B cell (primary cell): ENCODE results near the gene DSCAML1. TPM values are rescaled to one million over a fixed set of nuclear protein-coding genes. Genes with fewer than 3 reads are reported as not detected.

ENCODE experiments used
- ATAC-seq: fragments of 200-7000 bp; cut with Tn5 transposase; one replicate; pipeline ENCODE4 v1.10.0; 2021; ENCODE audit warnings: low read depth, mild to moderate bottlenecking, moderate number of reproducible peaks, moderate library complexity
- CTCF ChIA-PET: fragments of 350-600 bp; sonication (Branson Sonifier 250); formaldehyde crosslinking; loops from one replicate; lab custom pipeline; 2021; ENCODE audit warnings: antibody characterized with exemption, inconsistent platforms; lab: Charles Lee
- POLR2A ChIA-PET: fragments of 350-600 bp; sonication (Branson Sonifier 250); formaldehyde crosslinking; loops from one replicate; lab custom pipeline; 2021; ENCODE audit warnings: antibody characterized with exemption; lab: Charles Lee
- DNase-seq: peaks from one replicate; pipeline ENCODE4 v3.0.0; 2013
- H2AFZ ChIP-seq: 2 replicates; pipeline ENCODE4 v1.6.1; 2012; ENCODE audit warnings: mild to moderate bottlenecking, low read depth, low read length; ENCODE audit not compliant: insufficient read depth, poor library complexity, severe bottlenecking
- H3K27ac ChIP-seq, 2 donors: 1 replicate in 1 of 2; 2 replicates in 1 of 2; pipeline ENCODE4 v1.5.1; 2012 to 2013; ENCODE audit warnings: low read length in 2 of 2, mild to moderate bottlenecking in 2 of 2, moderate library complexity in 1 of 2
- H3K27me3 ChIP-seq, 4 experiments: fragments of 200-600 bp in 1 of 4; sonication (generic) in 1 of 4; replicated peaks in 1 of 4; 1 replicate in 2 of 4; 2 replicates in 2 of 4; pipeline versions ENCODE4 v1.6.1 to v1.7.0; 2013 to 2016; ENCODE audit warnings: low read length in 3 of 4, mild to moderate bottlenecking in 2 of 4, mixed read lengths in 1 of 4, moderate library complexity in 1 of 4; ENCODE audit not compliant: insufficient read depth in 4 of 4, control insufficient read depth in 3 of 4; ENCODE audit errors: control extremely low read depth in 1 of 4
- H3K36me3 ChIP-seq, 2 experiments: replicated peaks in 1 of 2; 1 replicate in 1 of 2; 2 replicates in 1 of 2; pipeline versions ENCODE4 v1.6.1 to v1.7.1; 2013; ENCODE audit warnings: low read length in 1 of 2; ENCODE audit not compliant: insufficient read depth in 2 of 2, control insufficient read depth in 1 of 2; ENCODE audit errors: control extremely low read depth in 1 of 2, extremely low read depth in 1 of 2
- H3K4me1 ChIP-seq, 2 donors: fragments of 200-600 bp in 1 of 2; sonication (generic) in 1 of 2; 1 replicate in 1 of 2; 2 replicates in 1 of 2; pipeline versions ENCODE4 v1.5.1 to v1.6.1; 2013 to 2017; ENCODE audit warnings: low read length in 2 of 2; ENCODE audit not compliant: control insufficient read depth in 2 of 2, insufficient read depth in 2 of 2
- H3K4me2 ChIP-seq: replicated peaks from 2 replicates; pipeline ENCODE3; 2012; ENCODE audit warnings: mild to moderate bottlenecking, low read depth, low read length; ENCODE audit not compliant: poor library complexity, severe bottlenecking
- H3K4me3 ChIP-seq, 5 experiments: fragments of 200-600 bp in 1 of 5; sonication (generic) in 1 of 5; 1 replicate in 3 of 5; 2 replicates in 2 of 5; pipeline versions ENCODE4 v1.5.1 to v1.7.0; 2011 to 2016; ENCODE audit warnings: low read length in 4 of 5, mild to moderate bottlenecking in 4 of 5, low read depth in 2 of 5, control low read depth in 1 of 5, moderate library complexity in 1 of 5; ENCODE audit not compliant: insufficient read depth in 1 of 5; ENCODE audit errors: control extremely low read depth in 1 of 5, extremely low read depth in 1 of 5
- H3K79me2 ChIP-seq: fragments of 200-600 bp; sonication (generic); one replicate; pipeline ENCODE4 v1.6.0; 2016; ENCODE audit warnings: low read length; ENCODE audit not compliant: control insufficient read depth, insufficient read depth
- H3K9ac ChIP-seq: fragments of 200-600 bp; sonication (generic); 2 replicates; pipeline ENCODE4 v1.6.1; 2017; ENCODE audit warnings: mild to moderate bottlenecking, low read length, moderate library complexity
- H3K9me3 ChIP-seq, 3 donors: one replicate each; pipeline versions ENCODE4 v1.6.1 to v1.7.1; 2013; ENCODE audit warnings: low read length in 2 of 3; ENCODE audit not compliant: control insufficient read depth in 2 of 3, insufficient read depth in 1 of 3; ENCODE audit errors: control extremely low read depth in 1 of 3
- H4K20me1 ChIP-seq: 2 replicates; pipeline ENCODE4 v1.6.0; 2012; ENCODE audit warnings: mild to moderate bottlenecking, low read length; ENCODE audit not compliant: insufficient read depth, control insufficient read depth, poor library complexity, severe bottlenecking
- H3K27ac Mint-ChIP-seq: one replicate; pipeline ENCODE4 v1.8.0; 2021; ENCODE audit warnings: mixed read lengths
- H3K27me3 Mint-ChIP-seq: one replicate; pipeline ENCODE4 v1.8.0; 2021; ENCODE audit warnings: mixed read lengths
- H3K4me1 Mint-ChIP-seq: one replicate; pipeline ENCODE4 v1.8.0; 2021; ENCODE audit warnings: mixed read lengths
- H3K4me3 Mint-ChIP-seq: one replicate; pipeline ENCODE4 v1.8.0; 2021; ENCODE audit warnings: mixed read lengths
- H3K9me3 Mint-ChIP-seq: one replicate; pipeline ENCODE4 v1.8.0; 2022; ENCODE audit warnings: mixed read lengths; ENCODE audit not compliant: insufficient read depth
- EZH2 ChIP-seq: IDR thresholded peaks from 2 replicates; pipeline ENCODE4 v1.6.1; 2012; ENCODE audit warnings: borderline replicate concordance, low read depth, mild to moderate bottlenecking, moderate library complexity, low read length; ENCODE audit not compliant: insufficient read depth, poor library complexity, severe bottlenecking
- WGBS: methylation state at CpG from one replicate; pipeline ENCODE4 v1.1.5; 2013; ENCODE audit warnings: missing lambda C conversion rate; ENCODE audit not compliant: insufficient coverage; 5-methylcytosine and 5-hydroxymethylcytosine counted together
- intact Hi-C: fragments of 100-400 bp; cut with micrococcal nuclease; formaldehyde crosslinking; loops from one replicate; pipeline ENCODE4 v1.10.0; 2022
- polyA plus RNA-seq: library from polyadenylated mRNA; depleted of rRNA; stranded (reverse); fragments of >200 nt; gene quantifications from 2 replicates; pipeline ENCODE4 v1.2.3, GENCODE V29; 2012
- total RNA-seq, 2 donors: library from RNA; stranded (reverse); fragments of 120-200 nt in 1 of 2; gene quantifications; 1 replicate in 1 of 2; 2 replicates in 1 of 2; pipeline versions ENCODE4 v1.2.3 to v1.2.4, GENCODE V29; 2013 to 2022
- TF ChIP-seq, protein P1 (sequence below): fragments of 200-600 bp; IDR thresholded peaks from one replicate; pipeline ENCODE4 v1.8.0; 2022; ENCODE audit warnings: antibody characterized with exemption, mild to moderate bottlenecking

The DSCAML1 gene
- total and polyA plus RNA-seq, 2 donors (not counting 1 experiment from before 2014, with no cell fraction given): 1.2 to 6.2 TPM

GRCh38 chr11:117803896-117804295, 6.9 kb upstream of the DSCAML1 start:
- no peak overlapping the region for H3K4me2 ChIP-seq
- TF ChIP-seq EZH2: no peak
- TF ChIP-seq, protein P1, sequence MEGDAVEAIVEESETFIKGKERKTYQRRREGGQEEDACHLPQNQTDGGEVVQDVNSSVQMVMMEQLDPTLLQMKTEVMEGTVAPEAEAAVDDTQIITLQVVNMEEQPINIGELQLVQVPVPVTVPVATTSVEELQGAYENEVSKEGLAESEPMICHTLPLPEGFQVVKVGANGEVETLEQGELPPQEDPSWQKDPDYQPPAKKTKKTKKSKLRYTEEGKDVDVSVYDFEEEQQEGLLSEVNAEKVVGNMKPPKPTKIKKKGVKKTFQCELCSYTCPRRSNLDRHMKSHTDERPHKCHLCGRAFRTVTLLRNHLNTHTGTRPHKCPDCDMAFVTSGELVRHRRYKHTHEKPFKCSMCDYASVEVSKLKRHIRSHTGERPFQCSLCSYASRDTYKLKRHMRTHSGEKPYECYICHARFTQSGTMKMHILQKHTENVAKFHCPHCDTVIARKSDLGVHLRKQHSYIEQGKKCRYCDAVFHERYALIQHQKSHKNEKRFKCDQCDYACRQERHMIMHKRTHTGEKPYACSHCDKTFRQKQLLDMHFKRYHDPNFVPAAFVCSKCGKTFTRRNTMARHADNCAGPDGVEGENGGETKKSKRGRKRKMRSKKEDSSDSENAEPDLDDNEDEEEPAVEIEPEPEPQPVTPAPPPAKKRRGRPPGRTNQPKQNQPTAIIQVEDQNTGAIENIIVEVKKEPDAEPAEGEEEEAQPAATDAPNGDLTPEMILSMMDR: no peak

DNA sequence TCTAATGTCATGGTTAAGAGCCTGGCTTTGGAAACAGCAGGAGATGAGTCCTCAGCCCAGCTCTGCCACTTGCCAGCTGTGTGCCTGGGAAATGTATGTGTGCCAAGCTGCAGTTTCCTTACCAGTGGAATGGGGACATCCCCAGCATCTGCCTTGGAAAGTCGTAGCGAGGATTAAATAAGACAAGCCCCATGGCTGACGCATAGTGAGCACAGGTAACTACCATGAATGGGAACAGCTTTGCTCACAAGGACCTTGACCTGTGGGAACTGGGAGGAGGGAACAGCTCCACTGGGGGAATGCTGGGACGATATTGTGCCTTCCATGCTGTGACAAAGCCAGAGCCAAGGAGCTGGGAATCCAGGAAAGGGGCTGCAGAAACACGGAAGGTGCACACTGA, 2.6 kb upstream of the DSCAML1 start:
- Histone ChIP-seq H2AFZ (no peak overlapping the region), H3K36me3 (peaks cover 0 to 3% of the 10 kb centered on the region in 2 experiments), H4K20me1 (peaks cover 9% of the 10 kb centered on the region), H3K9ac (no peak overlapping the region), H3K27ac (no peak overlapping the region), H3K4me3 (no peak overlapping the region), H3K27me3 (peaks cover 0 to 31% (median 13%) of the 10 kb centered on the region in 4 experiments), H3K79me2 (no peaks in the 10 kb centered on the region), H3K9me3 (peaks cover 0 to 12% (median 0%) of the 10 kb centered on the region in 3 donors), H3K4me1 (peaks cover 21 to 26% of the 10 kb centered on the region in 2 donors), H3K4me2 (no peak overlapping the region)
- no peak for DNase-seq
- H3K27ac Mint-ChIP-seq: no peak overlapping the region
- ChIA-PET POLR2A (no interaction called here), CTCF (interaction anchor here (0.9 to 14.3 kb wide), 4 partner anchors 8 to 371 kb away, joined by 3 to 462 read pairs (median 6); partner anchors contain the start of gene FXYD2)
- H3K9me3 Mint-ChIP-seq: no peaks in the 10 kb centered on the region
- H3K27me3 Mint-ChIP-seq: peaks cover 30% of the 10 kb centered on the region
- ATAC-seq: no peak
- intact Hi-C loops: no loop called here
- TF ChIP-seq, protein P1: no peak
- TF ChIP-seq EZH2: no peak
- 78% methylated on average over 5 of the region's 5 CpGs for WGBS
- no peak overlapping the region for H3K4me3 Mint-ChIP-seq
- H3K4me1 Mint-ChIP-seq: peaks cover 18% of the 10 kb centered on the region

More at GRCh38 chr11:117803896-117804295, 6.9 kb upstream of the DSCAML1 start:
- peaks cover 0 to 2% of the 10 kb centered on the region in 2 donors for H3K4me1 ChIP-seq
- no peak for DNase-seq
- H2AFZ ChIP-seq: no peak overlapping the region
- peaks cover 4% of the 10 kb centered on the region for H4K20me1 ChIP-seq
- CTCF ChIA-PET: interaction anchor here (0.5 to 14.3 kb wide), 4 partner anchors 18 to 394 kb away, joined by 3 to 462 read pairs (median 15); partner anchors contain the start of gene FXYD2
- H3K9ac ChIP-seq: no peak overlapping the region
- no peak overlapping the region for H3K4me3 ChIP-seq
- WGBS: 92% methylated on average over 8 of the region's 8 CpGs
- H3K27me3 ChIP-seq: peaks cover 0 to 12% (median 0%) of the 10 kb centered on the region in 4 experiments
- Mint-ChIP-seq H3K4me3 (no peak overlapping the region), H3K27me3 (peaks cover 5% of the 10 kb centered on the region), H3K27ac (no peak overlapping the region), H3K9me3 (no peaks in the 10 kb centered on the region), H3K4me1 (peaks cover 2% of the 10 kb centered on the region)
- no peak overlapping the region for H3K27ac ChIP-seq
- no peak for ATAC-seq
- peaks cover 0 to 15% of the 10 kb centered on the region in 2 experiments for H3K36me3 ChIP-seq
- POLR2A ChIA-PET: no interaction called here
- H3K9me3 ChIP-seq: no peaks in the 10 kb centered on the region
- intact Hi-C loops: no loop called here
- H3K79me2 ChIP-seq: peaks cover 9% of the 10 kb centered on the region
